ENCODE measurements around the gene TTC22.

- no peak for TF ChIP-seq CTCF (IDR thresholded peaks at IDR 0.05; ENCODE audit: borderline replicate concordance, extremely low read depth, low read length, poor library complexity, severe bottlenecking)
- TF ChIP-seq EZH2 (IDR thresholded peaks at IDR 0.05; ENCODE audit: borderline replicate concordance, low read depth, low read length, severe bottlenecking) = no peak
These were observed 26.2 kb downstream of the TTC22 start for GRCh38 chr1:54774820-54775498.
